Measurements from ENCODE around the gene PPP2R2B.

The PPP2R2B gene

DNA sequence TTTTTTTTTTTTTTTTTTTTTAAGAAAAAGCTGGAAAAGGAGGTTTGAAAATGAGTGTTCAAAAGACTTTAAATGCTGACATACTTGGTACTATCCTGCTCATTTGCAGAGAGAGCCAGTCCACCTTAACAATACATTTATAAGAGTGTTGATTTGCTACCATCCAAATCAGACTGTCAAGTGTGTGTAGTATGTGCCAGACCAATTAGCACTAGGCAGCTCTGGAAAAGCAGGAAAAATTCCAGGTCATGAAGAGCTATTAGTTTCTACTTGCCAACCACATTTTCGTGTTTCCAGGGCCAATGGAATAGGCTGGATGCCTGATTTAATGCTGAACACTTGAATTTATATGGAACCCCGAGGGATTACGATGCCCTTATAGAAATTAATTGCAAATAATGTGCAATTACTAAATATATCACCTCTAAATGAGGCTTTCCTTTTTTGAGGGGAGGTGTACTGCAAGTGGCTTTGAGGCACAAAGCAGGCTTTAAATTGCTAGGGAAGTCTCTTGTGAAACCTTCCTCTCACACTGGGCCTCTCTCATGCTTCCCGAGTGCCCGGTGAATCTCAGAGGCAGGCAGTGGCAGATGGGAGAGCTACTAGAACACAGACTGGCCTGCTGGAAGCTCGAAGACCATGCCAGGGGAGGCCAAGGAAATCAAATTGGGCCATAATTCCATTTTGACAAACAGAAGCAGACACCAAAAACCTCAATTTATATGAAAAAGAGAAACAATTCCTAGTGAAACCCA is 178.7 kb downstream of the PPP2R2B start:
- DNase-seq (ENCODE audit: low read depth in 2 of 2): no peak

GRCh38 chr5:146699138-146699537 is 179.4 kb downstream of the PPP2R2B start:
- DNase-seq (ENCODE audit: low read depth in 2 of 2): no peak

DNA sequence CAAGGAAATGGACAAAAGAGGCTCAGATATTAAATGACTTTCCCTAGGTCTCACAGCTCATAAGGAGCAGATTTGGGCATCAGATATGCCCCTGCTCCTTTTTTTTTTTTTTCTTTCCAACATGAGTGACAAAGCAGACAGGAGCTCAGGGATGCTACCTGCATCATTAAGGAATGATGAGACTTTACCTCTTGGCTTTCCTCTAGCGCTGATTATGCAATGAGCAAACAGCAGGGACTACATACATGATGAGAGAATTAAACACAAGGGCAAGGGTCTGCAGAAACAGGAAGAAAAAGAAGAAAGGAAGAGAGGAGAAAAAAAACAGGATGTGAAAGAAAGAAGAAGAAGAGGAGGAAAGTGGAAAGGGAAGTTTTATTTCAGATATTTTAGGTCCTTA is 179.9 kb downstream of the PPP2R2B start:
- no peak for DNase-seq (ENCODE audit: low read depth in 2 of 2)

DNA sequence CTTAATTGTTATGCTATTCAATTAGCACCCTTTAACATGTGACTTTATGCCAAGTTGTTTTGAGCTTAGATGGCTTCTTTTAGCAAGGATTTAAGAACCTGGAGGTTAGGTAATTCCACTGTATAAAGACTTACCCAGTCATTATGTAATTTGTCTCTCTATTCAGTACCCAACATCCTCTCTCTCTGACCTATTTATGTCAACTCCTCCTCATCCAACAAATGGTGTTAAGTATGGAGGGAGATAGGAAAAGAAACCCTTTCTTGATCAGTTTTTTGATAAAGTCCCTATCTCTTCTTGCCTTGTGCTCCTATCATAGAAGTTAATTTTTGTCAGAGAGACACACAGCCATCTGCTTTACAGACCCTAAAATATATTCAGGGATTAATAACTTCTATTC is 181.3 kb downstream of the PPP2R2B start:
- DNase-seq (ENCODE audit: low read depth in 2 of 2): no peak

GRCh38 chr5:146695646-146696045 is 182.9 kb downstream of the PPP2R2B start:
- DNase-seq (ENCODE audit: low read depth in 2 of 2): no peak

DNA sequence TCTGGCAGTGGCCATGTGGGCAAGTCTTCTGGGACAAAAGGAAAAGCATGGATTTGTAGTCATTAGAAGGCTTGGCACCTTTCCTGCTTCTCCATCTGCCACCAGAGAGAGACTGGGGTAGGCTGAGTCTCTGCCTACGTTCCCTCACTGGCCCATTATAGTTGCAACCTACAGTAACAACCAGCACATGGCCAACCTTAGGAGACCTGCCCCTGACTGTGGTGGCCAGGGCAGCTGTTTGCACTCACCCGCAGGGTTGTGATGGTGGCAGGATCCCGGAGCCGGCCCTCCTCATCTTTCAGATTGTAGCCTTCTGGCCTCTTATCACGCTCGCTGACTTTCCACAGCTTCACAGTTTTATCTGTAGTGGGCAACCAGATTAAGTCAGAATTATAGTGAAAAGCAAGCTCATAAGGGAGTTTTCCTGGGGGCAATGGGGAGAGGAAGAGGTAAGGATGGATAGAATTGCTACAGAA is 187.6 kb downstream of the PPP2R2B start:
- DNase-seq (ENCODE audit: low read depth in 2 of 2): no peak

DNA sequence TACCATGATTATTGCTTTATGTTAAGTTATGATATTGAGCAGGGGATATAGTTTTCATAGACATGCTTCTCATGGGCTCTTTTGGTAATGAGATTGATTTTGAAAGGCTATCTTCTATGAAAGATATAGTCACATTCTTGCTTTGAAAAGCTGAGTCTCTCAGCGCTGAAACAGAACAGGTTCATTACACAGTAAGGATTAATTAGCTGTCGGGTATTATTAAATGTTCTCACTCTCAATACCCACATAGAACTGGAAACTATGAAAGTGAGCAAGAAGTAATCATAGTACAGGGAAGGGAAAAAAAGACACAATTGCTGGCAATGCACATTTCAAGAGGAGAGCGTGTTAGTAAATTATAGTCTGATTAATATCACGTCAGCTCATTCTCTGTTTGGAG is 190.9 kb downstream of the PPP2R2B start:
- DNase-seq (ENCODE audit: low read depth in 2 of 2): no peak

- no peak for DNase-seq (ENCODE audit: low read depth in 2 of 2)
Observed at GRCh38 chr5:146683861-146684260, 194.7 kb downstream of the PPP2R2B start.

DNA sequence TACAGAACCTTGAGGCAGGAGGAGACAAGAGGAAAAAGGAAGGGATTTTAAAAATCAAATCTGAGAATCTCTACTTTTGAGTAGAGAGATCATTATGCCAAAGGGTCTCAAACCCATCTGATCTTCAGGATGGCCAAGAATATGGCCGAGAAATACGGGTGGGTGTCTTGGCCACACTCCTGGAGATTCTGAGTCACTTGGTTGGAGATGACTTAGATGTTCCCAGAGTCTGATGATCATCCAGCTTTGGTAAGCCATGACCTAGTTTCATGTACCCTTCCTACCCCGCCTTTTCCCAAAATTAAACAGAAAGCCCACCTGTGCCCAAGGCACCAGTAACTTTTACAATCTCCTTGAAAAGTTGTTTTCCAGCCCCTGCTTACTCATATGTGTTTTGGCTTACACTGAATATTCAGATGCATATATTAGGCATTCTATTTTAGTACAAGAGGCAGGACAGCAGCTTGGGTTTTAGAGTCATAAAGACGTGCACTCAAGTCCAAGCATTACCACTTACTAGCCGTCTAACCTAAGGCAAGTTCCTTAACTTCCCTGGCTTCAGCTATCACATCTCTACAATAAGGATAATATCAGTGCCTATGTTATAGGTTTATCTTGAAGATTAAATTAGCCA is 195.5 kb downstream of the PPP2R2B start:
- no peak for DNase-seq (ENCODE audit: low read depth in 2 of 2)

GRCh38 chr5:146681585-146682105 is 196.9 kb downstream of the PPP2R2B start:
- no peak for DNase-seq (ENCODE audit: low read depth in 2 of 2)

DNA sequence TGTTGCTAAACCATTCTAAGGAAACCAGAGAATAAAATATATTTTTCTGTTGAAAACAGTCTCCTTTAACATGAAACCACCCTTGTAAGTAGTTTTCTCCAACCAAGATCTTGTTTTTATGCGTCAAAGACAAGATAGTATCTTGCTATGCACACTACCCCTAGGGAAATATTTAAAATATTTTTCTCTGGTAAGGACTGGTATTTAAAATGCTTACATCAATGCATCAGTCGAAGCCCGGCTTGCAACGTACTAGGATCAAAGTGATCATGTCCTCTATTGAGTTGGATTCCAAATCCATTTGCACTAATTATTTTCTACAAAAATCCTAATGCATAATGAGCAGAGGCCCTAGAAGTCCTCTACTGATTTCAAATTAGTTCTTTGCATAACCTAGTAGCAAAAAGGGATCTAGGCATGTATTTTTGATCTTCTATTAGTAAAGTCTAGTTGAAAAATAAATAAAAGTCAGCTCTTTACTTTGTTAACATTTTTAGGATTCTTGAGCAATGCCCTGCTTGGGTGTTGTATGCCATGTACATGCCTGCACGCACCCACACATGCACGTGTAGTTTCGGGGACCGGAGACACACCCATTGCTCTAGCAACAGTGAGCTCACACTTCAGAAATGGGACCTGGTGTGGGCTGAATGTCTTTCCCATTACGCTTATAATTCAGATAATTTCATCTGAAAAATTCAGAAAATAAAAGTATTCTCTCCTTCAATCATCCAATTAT is 197.5 kb downstream of the PPP2R2B start:
- no peak for DNase-seq (ENCODE audit: low read depth in 2 of 2)

GRCh38 chr5:146675636-146676035 is 202.9 kb downstream of the PPP2R2B start:
- DNase-seq (ENCODE audit: low read depth in 2 of 2): no peak

GRCh38 chr5:146672866-146673265 is 205.7 kb downstream of the PPP2R2B start:
- DNase-seq (ENCODE audit: low read depth in 2 of 2): no peak

- no peak for DNase-seq (ENCODE audit: low read depth in 2 of 2)
Observed at GRCh38 chr5:146671561-146672295, 206.8 kb downstream of the PPP2R2B start.

DNA sequence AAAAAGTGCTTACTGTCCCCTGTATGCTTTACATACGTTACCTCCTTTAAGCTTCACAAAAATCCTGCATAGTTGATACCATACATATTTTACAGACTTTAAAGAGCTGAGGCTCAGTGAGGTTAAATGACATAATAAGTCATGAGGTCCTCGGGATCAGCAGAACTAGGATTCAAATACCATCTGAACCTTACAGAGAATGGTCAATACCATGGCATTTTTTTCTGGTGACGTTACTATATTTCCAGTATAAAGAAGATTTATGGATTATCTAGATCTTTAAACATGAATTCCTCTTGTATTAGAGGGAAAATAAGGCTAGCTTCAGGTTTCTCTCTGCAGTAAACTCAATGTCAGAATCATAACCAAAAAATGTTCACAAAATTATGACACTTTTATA is 208.9 kb downstream of the PPP2R2B start:
- no peak for DNase-seq (ENCODE audit: low read depth in 2 of 2)

DNA sequence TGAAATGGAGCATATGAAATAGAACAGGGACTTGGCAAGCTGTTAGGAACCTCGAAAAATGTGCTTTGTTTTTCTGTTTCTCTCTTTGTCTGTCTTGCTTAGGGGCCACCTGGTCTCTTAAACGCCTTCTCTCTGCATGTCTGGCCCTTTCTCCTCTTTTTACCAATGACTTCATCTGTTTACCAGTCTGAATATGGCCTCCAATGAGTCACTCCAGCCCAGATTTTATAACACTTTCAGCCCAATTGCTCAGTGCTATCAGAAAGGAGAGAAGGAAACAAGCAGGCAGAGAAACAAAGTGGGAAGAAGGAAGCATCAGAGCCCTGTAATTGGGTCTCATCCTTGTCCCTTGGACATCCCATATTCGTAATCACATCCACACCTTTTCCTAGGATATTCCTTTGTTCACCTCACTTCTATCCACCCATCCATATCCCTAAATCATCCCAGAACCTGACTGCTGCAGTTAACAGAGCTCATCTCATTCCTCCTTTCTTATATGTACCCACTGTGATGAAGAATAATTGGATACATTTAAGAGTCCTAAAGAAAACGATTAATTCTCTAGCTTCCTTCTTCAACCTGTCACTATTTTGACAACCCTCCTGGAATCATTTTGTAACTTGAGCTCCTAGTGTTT is 210.8 kb downstream of the PPP2R2B start:
- DNase-seq (ENCODE audit: low read depth in 2 of 2): no peak

DNA sequence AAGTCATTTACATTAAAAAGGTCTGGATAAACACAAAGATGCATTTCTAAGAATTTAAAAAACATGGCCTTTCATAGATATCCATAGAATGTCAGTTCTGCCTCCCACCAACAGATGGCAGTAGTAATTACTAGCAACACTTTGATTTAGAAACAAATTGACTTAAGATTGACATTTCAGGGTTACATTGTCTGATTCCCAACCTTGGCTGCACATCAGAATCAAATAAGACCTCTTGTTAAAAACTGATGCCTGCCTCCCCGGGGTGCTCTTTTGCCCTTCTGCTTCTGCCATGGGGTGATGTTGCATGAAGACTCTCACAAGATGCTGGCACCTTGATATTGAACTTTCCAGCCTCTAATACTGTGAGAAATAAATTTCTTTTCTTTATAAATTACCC is 216.3 kb downstream of the PPP2R2B start:
- DNase-seq (ENCODE audit: low read depth in 2 of 2): no peak

GRCh38 chr5:146660376-146660960 is 218.1 kb downstream of the PPP2R2B start:
- DNase-seq (ENCODE audit: low read depth in 2 of 2): no peak

- DNase-seq (ENCODE audit: low read depth in 2 of 2): no peak
Observed at GRCh38 chr5:146659961-146660360, 218.6 kb downstream of the PPP2R2B start.

- no peak for DNase-seq (ENCODE audit: low read depth in 2 of 2)
Observed at GRCh38 chr5:146656703-146657102, 221.9 kb downstream of the PPP2R2B start.

GRCh38 chr5:146653560-146653959 is 225.0 kb downstream of the PPP2R2B start:
- DNase-seq (ENCODE audit: low read depth in 2 of 2): no peak

Data from fibroblast of skin of left biceps (primary cell).